ENCODE measurements around the gene PKD1.
"Not testable (repeated sequence)": the region's sequence is repeated elsewhere in the genome, so short reads cannot be mapped to it uniquely, and the experiment has no call there.

PKD1 gene

DNA sequence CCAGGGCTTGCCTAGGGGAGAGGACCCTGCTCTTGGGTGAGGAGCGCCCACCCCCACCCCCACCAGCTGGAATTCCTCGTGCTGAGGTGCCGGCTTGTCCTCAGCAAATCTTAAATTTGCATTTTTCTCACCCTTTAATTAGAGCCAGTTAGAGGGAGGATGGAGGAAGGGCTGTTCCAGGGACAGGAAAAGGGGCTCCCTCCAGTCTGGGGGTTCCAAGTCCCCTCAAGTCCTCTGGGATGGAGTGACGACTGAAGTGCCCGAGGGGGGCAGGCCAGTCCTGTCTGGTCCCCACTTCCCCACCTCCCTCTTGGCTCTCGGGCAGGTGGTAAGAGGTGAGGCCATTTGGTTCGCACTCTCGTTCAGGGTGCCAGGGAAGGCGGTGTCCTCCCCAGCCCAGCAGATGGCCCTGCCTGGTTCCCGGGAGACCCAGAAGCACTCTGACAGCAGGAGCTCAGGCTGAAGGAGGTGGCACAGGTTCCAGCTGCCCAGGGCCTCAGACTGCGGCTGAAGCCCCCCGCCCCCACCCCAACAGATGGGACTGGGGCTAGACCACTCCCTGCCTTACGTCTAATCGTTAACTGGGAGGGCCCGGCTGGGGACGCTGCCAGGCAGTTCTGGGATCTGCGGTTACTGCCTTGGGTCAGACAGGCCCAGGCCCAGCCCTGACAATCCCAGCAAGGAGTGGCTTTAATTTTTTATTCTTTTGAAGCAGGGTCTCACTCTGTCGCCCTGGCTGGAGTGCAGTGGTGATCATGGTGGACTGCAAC is 14.9 kb upstream of the PKD1 start:
- no peak for DNase-seq (ENCODE audit: low read depth)

GRCh38 chr16:2149630-2150417 is 14.1 kb upstream of the PKD1 start:
- DNase-seq (ENCODE audit: low read depth): no peak

GRCh38 chr16:2148714-2149629 is 13.3 kb upstream of the PKD1 start:
- DNase-seq (ENCODE audit: low read depth): no peak

- peak; percentile 50 for DNase-seq (ENCODE audit: low read depth)
Observed at GRCh38 chr16:2147981-2148671, 12.4 kb upstream of the PKD1 start, which contains the start of gene RAB26. Gene RAB26, plus strand, starts transcription at chr16:2148625. Its CDS starts 159 bp downstream, at chr16:2148784.

DNA sequence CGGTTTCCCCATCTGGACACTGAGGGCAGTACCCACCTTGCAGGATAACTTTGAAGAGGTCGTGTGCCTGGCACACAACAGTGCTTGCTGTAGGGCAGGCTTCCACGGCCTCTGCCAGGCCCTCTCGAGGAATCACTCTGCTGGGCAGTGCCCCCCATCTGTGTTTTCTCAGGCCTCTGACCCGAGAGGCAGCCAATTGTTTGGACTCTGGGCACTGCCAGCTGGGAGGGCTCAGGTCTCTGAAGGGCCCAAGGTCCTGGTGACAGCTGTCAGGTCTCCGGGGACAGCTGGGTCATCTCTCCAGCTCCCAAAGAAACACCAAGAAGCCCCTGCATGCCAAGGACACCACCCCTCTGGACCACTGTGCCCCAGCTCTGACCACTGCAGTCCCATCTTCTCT is 11.7 kb upstream of the PKD1 start:
- no peak for DNase-seq (ENCODE audit: low read depth)

GRCh38 chr16:2145843-2146242 is 10.1 kb upstream of the PKD1 start:
- DNase-seq (ENCODE audit: low read depth): no peak

- no peak for DNase-seq (ENCODE audit: low read depth)
Observed at GRCh38 chr16:2143878-2144485, 8.3 kb upstream of the PKD1 start.

DNA sequence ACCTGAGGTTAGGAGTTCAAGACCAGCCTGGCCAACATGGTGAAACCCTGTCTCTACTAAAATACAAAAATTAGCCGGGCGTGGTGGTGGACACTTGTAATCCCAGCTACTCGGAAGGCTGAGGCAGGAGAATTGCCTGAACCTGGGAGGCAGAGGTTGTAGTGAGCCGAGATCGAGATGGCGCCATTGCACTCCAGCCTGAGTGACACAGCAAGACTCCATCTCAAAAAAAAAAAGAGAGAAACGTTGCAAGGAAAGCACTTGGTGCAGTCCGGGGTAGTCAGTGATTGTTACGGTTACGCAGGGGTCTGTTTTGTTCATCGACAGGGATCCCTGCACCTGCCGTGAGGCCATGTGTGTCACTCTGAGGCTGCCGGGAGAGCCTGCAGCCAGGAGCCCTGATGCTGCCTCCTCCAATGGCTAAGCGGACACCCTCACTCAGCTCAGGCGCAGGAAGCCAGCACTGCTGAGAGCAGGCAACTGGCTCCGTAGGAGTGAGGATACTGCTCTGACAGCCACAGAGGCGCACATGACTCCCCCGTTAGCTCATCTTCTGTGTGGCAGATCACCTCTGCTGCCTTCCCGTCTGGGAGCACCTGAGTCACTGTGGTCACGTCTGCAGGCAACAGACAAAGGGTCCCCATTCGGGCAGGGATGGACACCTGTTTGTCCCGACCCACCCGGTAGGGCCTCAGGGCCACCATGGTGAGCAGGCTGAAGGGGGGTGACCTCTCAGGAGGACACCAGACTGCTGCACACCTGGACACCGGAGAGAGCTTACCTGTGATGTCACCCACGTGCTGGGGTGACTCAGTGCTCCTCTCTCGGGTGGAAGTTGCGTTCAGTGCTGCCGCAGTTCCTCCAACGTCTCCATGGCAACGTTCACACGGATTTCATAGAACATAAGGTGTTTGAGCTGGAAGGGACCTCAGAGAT is 7.5 kb upstream of the PKD1 start:
- no peak for DNase-seq (ENCODE audit: low read depth)

- DNase-seq (ENCODE audit: low read depth): not testable (repeated sequence)
Observed at GRCh38 chr16:2135071-2135470, 627 bp downstream of the PKD1 start.

- not testable (repeated sequence) for DNase-seq (ENCODE audit: low read depth)
Observed at GRCh38 chr16:2133797-2134196, 1.9 kb downstream of the PKD1 start.

GRCh38 chr16:2129890-2130447 is 5.7 kb downstream of the PKD1 start:
- not testable (repeated sequence) for DNase-seq (ENCODE audit: low read depth)

- peak; percentile 74 for DNase-seq (ENCODE audit: low read depth)
Observed at GRCh38 chr16:2129251-2129650, 6.4 kb downstream of the PKD1 start.

DNA sequence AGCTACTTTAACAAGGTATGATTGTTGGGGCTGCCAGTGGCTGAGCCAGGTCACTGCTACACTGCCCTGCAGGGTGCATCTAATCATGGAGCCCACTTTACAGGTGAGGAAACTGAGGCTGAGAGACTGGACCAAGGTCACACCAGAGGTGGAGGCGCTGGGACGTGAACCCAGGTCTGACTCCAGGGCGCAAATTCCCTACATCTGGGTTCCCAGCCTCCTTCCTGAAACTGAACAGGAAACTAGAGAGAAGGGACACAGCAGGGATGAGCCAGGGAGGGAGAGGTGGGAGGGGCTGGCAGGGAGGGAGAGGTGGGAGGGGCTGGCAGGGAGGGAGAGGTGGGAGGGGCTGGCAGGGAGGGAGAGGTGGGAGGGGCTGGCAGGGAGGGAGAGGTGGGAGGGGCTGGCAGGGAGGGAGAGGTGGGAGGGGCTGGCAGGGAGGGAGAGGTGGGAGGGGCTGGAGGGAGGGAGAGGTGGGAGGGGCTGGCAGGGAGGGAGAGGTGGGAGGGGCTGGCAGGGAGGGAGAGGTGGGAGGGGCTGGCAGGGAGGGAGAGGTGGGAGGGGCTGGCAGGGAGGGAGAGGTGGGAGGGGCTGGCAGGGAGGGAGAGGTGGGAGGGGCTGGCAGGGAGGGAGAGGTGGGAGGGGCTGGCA is 7.9 kb downstream of the PKD1 start:
- not testable (repeated sequence) for DNase-seq (ENCODE audit: low read depth)

- not testable (repeated sequence) for DNase-seq (ENCODE audit: low read depth)
Observed at GRCh38 chr16:2126928-2127556, 8.7 kb downstream of the PKD1 start.

- DNase-seq (ENCODE audit: low read depth): not testable (repeated sequence)
Observed at GRCh38 chr16:2126161-2126743, 9.4 kb downstream of the PKD1 start.

GRCh38 chr16:2125609-2126008 is 10.1 kb downstream of the PKD1 start:
- DNase-seq (ENCODE audit: low read depth): not testable (repeated sequence)

GRCh38 chr16:2124694-2125444 is 10.8 kb downstream of the PKD1 start:
- DNase-seq (ENCODE audit: low read depth): peak; percentile 54

GRCh38 chr16:2124377-2124693 is 11.4 kb downstream of the PKD1 start:
- not testable (repeated sequence) for DNase-seq (ENCODE audit: low read depth)
